Adrenal gland (tissue), 5 donors: Measurements from ENCODE around the gene ITGA11.

ENCODE experiments used
- CTCF ChIP-seq, 6 experiments: fragments of 450-650 bp in 4 of 6; fragments of 200-600 bp in 2 of 6; sonication (generic) in 1 of 6; IDR thresholded peaks; 1 replicate in 5 of 6; 2 replicates in 1 of 6; pipeline versions ENCODE4 v1.5.1 to v1.8.0; 2016 to 2021; ENCODE audit warnings: antibody characterized with exemption in 6 of 6, mild to moderate bottlenecking in 2 of 6, moderate library complexity in 1 of 6
- POLR2A ChIP-seq, 2 donors: fragments of 450-650 bp; IDR thresholded peaks; one replicate each; pipeline ENCODE4 v1.6.1; 2017; ENCODE audit warnings: antibody characterized with exemption in 2 of 2, mild to moderate bottlenecking in 2 of 2, moderate library complexity in 1 of 2
- donor health status: DM: no; HTN: no; CAD: no.

GRCh38 chr15:68465861-68466560 lies 34.0 kb upstream of the ITGA11 start:
- no peak for TF ChIP-seq CTCF (IDR thresholded peaks at IDR 0.05)
- TF ChIP-seq POLR2A (IDR thresholded peaks at IDR 0.05), result no peak
